ENCODE data around the gene EXOC8. TPM values are rescaled to one million over a fixed set of nuclear protein-coding genes. Genes with fewer than 3 reads are reported as not detected.

EXOC8 gene
- total RNA-seq, 1 donor from 2014 or later, result 18.9 TPM

DNA sequence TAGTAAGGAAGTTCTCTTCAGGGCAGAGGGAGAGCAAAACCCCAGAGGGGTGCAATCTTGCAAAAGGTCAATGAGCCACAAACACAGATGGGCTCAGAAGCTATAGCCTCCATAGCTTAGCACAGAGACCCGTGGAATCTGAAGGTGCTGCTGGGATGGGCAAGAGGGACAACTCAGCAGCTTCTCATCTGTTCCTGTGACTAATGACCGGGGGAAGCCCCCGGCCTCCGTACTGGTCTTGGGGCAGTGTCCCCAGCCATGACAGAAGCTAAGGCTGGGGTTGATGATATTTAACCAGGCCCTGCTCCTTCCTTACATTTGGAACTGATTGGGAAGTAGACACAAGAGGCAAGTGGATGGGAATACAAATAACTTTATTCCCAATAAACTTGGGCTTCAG is 19.1 kb downstream of the EXOC8 start:
- intact Hi-C loops (cut with micrococcal nuclease), result no loop called here

DNA sequence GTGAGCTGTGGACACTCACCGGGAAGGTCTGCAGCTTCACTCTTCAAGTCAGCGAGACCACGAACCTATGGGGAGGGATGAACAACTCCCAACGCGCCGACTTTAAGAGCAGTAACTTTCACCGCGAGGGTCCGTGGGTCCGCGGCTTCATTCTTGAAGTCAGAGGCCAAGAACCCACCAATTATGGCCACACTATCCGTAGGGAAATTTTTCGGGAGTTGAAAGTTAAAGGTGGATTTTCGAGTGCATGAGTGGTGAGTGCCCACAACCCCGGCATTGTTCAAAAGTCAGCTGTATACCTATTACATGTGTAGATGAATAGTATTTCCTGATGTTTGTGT is 19.7 kb downstream of the EXOC8 start:
- intact Hi-C loops (cut with micrococcal nuclease), result no loop called here

DNA sequence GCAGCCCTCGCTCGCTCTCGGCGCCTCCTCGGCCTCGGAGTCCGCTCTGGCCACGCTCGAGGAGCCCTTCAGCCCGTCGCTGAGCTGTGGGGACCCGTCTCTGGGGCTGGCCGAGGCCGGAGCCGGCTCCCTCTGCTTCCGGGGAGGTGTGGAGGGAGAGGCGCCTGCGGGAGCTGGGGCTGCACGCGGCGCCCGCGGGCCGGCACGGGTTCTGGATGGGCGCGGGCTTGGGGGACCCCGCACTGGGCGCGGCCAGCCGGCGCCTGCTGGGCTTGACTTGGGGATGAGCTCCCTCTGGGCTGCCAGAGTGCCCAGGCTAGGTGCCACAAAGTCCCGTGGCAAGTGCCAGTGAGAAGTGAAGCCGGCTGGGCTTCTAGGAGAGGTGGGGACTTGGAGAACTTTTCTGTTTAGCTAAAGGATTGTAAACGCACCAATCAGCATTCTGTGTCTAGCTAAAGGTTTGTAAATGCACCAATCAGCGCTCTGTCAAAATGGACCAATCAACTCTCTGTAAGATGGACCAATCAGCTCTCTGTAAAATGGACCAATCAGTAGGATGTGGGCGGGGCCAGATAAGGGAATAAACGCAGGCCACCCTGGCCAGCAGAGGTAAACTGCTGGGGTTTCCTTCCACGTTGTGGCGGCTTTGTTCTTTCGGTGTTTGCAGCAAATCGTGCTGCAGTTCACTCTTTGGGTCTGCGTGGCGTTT is 20.2 kb downstream of the EXOC8 start:
- intact Hi-C loops (cut with micrococcal nuclease), result no loop called here

DNA sequence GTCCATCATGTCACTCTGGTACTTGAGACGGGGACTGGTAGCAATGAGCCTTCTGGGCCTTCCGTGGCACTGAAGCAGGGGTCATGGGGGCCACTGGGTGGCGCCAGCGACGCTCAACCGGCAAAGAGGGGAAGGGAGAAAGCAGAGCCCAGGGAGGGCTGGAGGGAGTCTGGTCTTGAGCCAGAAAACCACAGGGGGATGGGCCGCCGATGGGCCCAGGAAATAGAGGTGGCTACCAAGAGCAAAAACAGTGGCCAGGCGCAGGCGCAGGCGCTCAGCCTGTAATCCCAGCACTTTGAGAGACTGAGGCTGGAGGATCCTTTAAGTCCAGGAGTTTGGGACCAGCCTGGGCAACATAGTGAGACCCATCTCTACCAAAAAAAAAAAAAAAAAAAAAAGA is 21.8 kb downstream of the EXOC8 start:
- intact Hi-C loops (cut with micrococcal nuclease), result loop anchor here (1.0 kb wide), 1 partner anchor 287 kb away; no protein-coding TSS in a partner anchor

DNA sequence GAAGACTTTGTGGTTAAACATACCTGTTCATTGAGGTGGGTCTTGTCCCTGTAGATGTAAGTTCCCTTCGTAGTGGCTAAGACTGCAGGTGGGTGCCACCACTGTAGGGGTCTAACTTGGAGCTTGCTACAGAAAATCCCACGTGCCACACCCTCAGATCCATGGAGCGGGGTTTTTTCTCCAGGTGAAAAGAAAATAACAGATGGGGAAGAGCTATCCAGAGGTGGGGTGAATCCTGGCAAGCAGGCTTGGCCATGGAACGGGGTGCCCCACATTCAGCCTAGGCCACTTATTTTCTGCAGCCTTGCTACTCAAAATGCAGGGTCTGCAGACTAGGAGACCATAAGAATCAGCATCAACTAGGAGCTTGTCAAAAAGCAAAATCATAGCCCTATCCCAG is 24.0 kb downstream of the EXOC8 start:
- intact Hi-C loops (cut with micrococcal nuclease), result no loop called here

DNA sequence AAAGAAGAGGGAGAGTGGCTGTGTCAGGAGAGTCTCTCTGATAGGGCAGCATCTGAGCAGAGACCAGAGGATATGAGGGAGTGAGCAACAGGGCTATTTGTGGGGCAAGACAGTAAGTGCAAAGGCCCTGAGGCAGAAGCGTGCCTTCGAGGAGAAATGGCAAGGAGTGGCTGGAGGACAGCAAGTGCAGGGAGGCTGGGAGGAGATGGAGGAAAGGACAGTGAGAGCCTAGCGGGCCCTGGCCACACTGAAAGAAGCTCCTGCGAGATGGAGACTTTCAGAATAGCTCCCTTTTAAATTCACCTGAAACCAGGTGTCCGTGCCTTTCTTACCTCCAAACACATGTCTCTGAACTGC is 25.2 kb downstream of the EXOC8 start:
- intact Hi-C loops (cut with micrococcal nuclease), result no loop called here

DNA sequence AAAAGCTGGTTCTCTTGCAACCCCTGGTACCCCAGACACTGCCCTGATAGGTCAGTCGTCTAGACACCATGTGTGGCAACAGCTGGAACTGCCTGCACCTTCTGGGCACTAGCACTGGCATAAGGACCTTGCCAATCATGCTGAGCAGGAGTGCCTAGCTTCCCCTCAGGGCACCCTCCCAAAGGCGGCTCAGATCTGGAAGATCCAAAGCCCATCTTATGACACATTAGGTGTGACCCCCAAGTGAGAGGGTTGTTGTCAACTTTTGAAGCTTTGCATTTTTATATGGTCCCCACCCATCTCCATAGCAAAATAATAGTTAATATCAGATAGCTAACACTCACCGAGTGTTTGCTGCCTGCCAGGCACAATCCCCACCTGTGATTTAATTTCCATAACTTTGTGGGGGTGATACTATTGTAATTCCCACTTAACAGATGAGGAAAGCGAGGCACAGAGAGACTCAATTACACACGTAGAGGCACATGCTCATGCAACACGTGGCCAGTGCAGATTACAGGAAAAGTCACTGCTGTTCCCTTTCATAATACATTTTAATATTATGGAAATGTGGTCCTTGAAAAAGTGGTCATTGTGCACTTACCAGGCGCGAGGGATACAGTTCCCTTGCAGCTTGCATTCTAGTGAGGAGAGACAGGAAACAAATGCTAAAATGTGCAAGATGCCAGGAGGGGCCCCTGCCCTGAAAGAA is 25.8 kb downstream of the EXOC8 start:
- intact Hi-C loops (cut with micrococcal nuclease), result no loop called here

DNA sequence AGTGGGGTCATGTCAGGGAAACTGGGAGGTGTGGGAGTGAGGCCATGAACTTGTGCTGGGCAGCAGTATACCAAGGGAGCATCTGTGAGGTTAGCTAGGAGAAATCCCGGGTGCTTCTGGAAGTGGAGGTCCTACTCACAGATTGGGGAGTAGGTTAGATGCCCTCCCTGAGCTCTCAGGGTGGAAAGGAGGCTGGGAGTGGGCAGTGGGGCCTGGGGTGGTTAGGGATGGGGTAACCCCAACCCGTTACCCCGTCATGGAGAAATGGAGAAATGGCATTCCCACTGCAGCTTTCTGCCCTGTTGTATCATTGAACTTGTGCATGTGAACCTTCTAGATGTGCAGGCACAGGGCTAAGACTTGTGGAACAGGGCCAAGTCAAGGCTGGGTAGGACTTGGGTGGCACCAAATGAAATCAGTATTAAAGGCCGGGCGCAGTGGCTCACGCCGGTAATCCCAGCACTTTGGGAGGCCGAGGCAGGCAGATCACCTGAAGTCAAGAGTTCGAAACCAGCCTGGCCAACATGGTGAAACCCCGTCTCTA is 27.2 kb downstream of the EXOC8 start:
- intact Hi-C loops (cut with micrococcal nuclease), result no loop called here

DNA sequence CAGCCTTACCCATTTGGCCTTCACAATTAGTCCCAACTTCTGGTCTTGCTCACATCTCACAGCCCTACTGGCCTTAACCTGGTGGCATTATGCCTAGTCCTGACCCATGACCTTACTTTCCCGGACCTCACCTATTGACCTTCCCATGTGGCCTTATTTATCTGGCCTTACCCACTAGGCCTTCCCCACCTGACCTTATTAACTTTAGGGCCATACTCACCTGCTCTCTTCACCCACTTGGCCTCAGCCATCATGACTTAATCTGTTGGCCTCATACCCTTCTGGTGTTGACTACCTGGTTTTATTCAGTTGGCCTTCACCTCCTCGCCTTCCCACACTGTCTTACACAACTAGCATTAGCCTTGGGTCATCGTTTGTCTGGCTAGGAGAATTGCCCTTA is 35.7 kb downstream of the EXOC8 start:
- intact Hi-C loops (cut with micrococcal nuclease), result no loop called here

DNA sequence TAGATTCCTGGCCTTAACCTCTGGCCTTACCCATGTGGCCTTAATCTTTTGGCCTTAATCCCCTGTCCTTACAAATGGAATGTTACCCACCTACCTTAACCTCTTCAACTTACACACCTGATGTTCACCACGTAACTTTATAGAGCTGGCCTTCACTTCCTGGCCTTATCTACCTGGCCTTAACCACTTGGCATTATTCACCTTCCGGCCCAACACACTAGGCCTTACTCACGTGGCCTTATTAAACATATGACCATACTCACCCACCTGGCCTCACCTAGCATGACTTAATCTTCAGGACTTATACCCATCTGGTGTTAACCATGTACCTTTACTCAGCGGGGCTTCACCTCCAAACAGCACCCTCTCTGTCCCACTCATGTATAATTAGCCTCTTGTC is 41.7 kb downstream of the EXOC8 start:
- intact Hi-C loops (cut with micrococcal nuclease), result no loop called here

DNA sequence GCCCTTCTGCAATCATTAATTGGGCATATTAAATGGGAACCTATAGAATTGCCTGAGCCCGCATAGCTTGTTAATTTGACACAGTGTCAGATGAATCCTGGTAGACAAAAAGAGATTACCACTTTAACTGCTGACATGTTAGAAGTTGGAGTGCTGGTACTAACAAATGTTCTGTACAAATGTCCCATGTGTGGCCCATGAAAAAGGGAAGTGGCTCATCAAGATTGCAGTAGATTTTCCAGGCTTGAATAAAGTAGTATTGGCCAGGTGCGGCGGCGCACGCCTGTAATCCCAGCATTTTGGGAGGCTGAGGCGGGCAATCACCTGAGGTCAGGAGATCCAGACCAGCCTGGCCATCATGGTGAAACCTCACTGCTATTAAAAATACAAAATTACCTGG is 51.0 kb downstream of the EXOC8 start:
- intact Hi-C loops (cut with micrococcal nuclease), result no loop called here

DNA sequence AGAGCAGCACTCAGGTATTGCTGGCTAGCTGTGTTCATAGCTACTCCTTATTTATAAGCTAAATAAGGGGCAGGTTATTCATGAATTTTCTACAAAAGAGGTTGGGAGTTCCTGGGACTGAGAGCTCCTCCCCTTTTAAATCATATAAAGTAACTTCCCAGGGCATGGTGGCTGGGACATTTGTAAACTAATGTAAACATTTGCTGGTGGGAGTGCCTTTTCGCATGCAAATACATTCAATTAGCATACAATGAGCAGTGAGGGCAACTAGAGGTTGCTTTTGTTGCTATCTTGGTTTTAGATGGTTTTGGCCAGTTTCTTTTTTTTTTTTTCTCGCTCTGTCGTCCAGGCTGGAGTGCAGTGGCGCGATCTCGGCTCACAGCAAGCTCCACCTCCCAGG is 53.2 kb downstream of the EXOC8 start:
- intact Hi-C loops (cut with micrococcal nuclease), result no loop called here

Other genes with a start within 250 kb of the EXOC8 start
- gene TRIM67, start 175.8 kb downstream of the EXOC8 start, total RNA-seq, result not detected in 2 replicates
- 43.3 and 44.4 TPM in 2 replicates for gene GNPAT, start 96.6 kb downstream of the EXOC8 start, total RNA-seq
- 16.4 and 16.7 TPM in 2 replicates for gene SPRTN, start 441 bp upstream of the EXOC8 start, total RNA-seq
- 17.3 and 19.6 TPM in 2 replicates for gene EGLN1, start 84.4 kb upstream of the EXOC8 start, total RNA-seq
- gene TSNAX, start 190.8 kb upstream of the EXOC8 start, total RNA-seq, result 38.5 and 43.2 TPM in 2 replicates

All from T-helper 2 cell treated with Interferon-gamma antibody and Interleukin-4, amounts not matched to agents 100 ng/mL and 5 ng/mL, for 36 hours (primary cell).